Stimulated activated naive B cell treated with anti-CD40 and anti-IgM and Interleukin-4, amounts not matched to agents 10 μg/mL and 1 μg/mL and 100 μg/mL, for 72 hours (primary cell): ENCODE data around the gene MED12.
A peak's percentile ranks its signal among the peaks of the same experiment; 100 is the strongest.
"Not testable (repeated sequence)": the region's sequence is repeated elsewhere in the genome, so short reads cannot be mapped to it uniquely, and the experiment has no call there.

Experiments
- ATAC-seq, 2 donors: fragments of 150-1000 bp; cut with Tn5 transposase; replicated peaks; 2 replicates each; pipeline ENCODE4 v1.10.0; 2021; ENCODE audit warnings: moderate library complexity in 1 of 2
- DNase-seq: peaks from one replicate; pipeline ENCODE4 v3.0.0; 2021
- H3K27ac Mint-ChIP-seq: one replicate; pipeline ENCODE4 v1.8.0; 2022; ENCODE audit warnings: mild to moderate bottlenecking, mixed read lengths
- H3K27me3 Mint-ChIP-seq, 2 donors: one replicate each; pipeline ENCODE4 v1.8.0; 2022; ENCODE audit warnings: mixed read lengths in 2 of 2
- H3K36me3 Mint-ChIP-seq, 2 donors: one replicate each; pipeline ENCODE4 v1.8.0; 2022; ENCODE audit warnings: mixed read lengths in 2 of 2, mild to moderate bottlenecking in 1 of 2
- H3K4me1 Mint-ChIP-seq, 2 donors: one replicate each; pipeline ENCODE4 v1.8.0; 2022; ENCODE audit warnings: mixed read lengths in 2 of 2, mild to moderate bottlenecking in 1 of 2
- H3K4me3 Mint-ChIP-seq, 2 donors: one replicate each; pipeline ENCODE4 v1.8.0; 2022; ENCODE audit warnings: mild to moderate bottlenecking in 2 of 2, mixed read lengths in 2 of 2, moderate library complexity in 1 of 2
- H3K9me3 Mint-ChIP-seq, 2 donors: one replicate each; pipeline ENCODE4 v1.8.0; 2022; ENCODE audit warnings: mixed read lengths in 2 of 2, mild to moderate bottlenecking in 1 of 2

MED12 gene

DNA sequence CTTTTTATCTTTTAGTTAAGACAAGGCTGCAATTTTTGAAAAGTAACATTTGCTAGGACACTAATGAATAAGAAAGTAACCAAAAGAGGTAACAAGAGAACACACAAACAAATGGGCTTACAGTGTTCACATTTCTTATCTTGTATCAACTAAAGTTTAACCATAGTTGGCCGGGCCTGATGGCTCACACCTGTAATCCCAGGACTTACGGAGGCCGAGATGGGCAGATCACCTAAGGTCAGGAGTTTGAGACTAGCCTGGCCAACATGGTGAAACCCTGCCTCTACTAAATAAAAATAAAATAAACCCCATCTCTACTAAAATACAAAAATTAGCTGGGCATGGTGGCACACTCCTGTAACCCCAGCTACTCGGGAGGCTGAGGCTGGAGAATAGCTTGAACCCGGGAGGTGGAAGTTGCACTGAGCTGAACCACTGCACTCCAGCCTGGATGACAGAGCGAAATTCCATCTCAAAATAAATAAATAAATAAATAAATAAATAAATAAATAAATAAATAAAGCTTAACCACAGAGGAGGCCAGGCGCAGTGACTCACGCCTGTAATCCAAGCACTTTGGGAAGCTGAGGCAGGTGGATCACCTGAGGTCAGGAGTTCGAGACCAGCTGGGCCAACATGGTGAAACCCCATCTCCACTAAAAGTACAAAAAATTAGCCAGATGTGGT lies 62.3 kb downstream of the MED12 start:
- H3K9me3 Mint-ChIP-seq, ATAC-seq, H3K27me3 Mint-ChIP-seq, DNase-seq, H3K4me1 Mint-ChIP-seq: not testable (repeated sequence)
- Mint-ChIP-seq H3K4me3 (peak overlapping the region; percentile 44 to 66), H3K27ac (peak overlapping the region; percentile 97), H3K36me3 (peaks cover 1 to 12% of the 10 kb centered on the region in 2 donors)

- H3K27ac Mint-ChIP-seq = peak overlapping the region; percentile 97
- peaks cover 1 to 8% of the 10 kb centered on the region in 2 donors for H3K4me1 Mint-ChIP-seq
- H3K4me3 Mint-ChIP-seq = peak overlapping the region; percentile 86 to 90
- H3K27me3 Mint-ChIP-seq = no peaks in the 10 kb centered on the region
- DNase-seq = peak; percentile 28
- peak; percentile 59 to 73 for ATAC-seq
- no peaks in the 10 kb centered on the region for H3K9me3 Mint-ChIP-seq
- H3K36me3 Mint-ChIP-seq = peaks cover 1 to 12% of the 10 kb centered on the region in 2 donors
Observed at GRCh38 chrX:71181558-71181909, 63.1 kb downstream of the MED12 start.

GRCh38 chrX:71181910-71182799 lies 63.8 kb downstream of the MED12 start:
- Mint-ChIP-seq H3K27me3 (no peaks in the 10 kb centered on the region), H3K27ac (peak overlapping the region; percentile 97), H3K4me3 (peak overlapping the region; percentile 86 to 90), H3K36me3 (peaks cover 5 to 7% of the 10 kb centered on the region in 2 donors), H3K9me3 (no peaks in the 10 kb centered on the region), H3K4me1 (peaks cover 1 to 8% of the 10 kb centered on the region in 2 donors)
- DNase-seq (peak; percentile 82), ATAC-seq (peak; percentile 91 to 94)

DNA sequence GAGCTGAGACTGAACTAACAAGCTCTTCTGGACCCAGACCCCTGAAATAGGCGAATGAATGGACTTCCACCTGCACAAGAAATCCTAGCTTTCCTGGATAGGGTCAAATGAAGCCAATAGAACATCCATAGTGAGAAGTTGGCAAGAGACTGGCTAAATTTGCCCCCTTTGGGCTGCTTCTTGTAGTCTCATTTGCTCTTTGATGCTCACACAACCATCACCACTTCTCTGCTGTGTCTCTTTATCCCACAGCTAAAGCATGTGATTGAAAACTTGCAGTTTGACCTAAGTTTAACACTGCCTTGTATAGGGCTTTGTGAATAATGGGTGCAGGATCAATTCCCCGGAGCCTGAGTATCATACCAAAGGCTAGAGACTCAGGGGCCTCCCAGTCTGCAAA lies 64.5 kb downstream of the MED12 start:
- Mint-ChIP-seq H3K36me3 (peaks cover 0 to 5% of the 10 kb centered on the region in 2 donors), H3K27me3 (no peaks in the 10 kb centered on the region), H3K27ac (peak overlapping the region; percentile 56), H3K9me3 (no peaks in the 10 kb centered on the region), H3K4me3 (peak overlapping the region; percentile 86 to 90), H3K4me1 (peaks cover 1 to 8% of the 10 kb centered on the region in 2 donors)
- no peak for ATAC-seq
- DNase-seq = no peak

- H3K27me3 Mint-ChIP-seq = no peaks in the 10 kb centered on the region
- no peak for DNase-seq
- no peak overlapping the region for H3K27ac Mint-ChIP-seq
- H3K4me1 Mint-ChIP-seq = peaks cover 1 to 8% of the 10 kb centered on the region in 2 donors
- ATAC-seq = no peak
- H3K36me3 Mint-ChIP-seq = peaks cover 0 to 5% of the 10 kb centered on the region in 2 donors
- no peaks in the 10 kb centered on the region for H3K9me3 Mint-ChIP-seq
- no peak overlapping the region for H3K4me3 Mint-ChIP-seq
Observed at GRCh38 chrX:71183341-71183740, 64.9 kb downstream of the MED12 start.

- Mint-ChIP-seq H3K9me3 (no peaks in the 10 kb centered on the region), H3K4me1 (peaks cover 1 to 8% of the 10 kb centered on the region in 2 donors), H3K36me3 (peaks cover 0 to 5% of the 10 kb centered on the region in 2 donors), H3K27me3 (no peaks in the 10 kb centered on the region), H3K27ac (no peak overlapping the region), H3K4me3 (no peak overlapping the region)
- no peak for DNase-seq
- ATAC-seq = no peak
Observed at GRCh38 chrX:71184092-71184491, 65.7 kb downstream of the MED12 start.

GRCh38 chrX:71184803-71185495 lies 66.6 kb downstream of the MED12 start:
- H3K36me3 Mint-ChIP-seq = peaks cover 0 to 5% of the 10 kb centered on the region in 2 donors
- ATAC-seq (no peak), DNase-seq (no peak)
- peak overlapping the region; percentile 2 for H3K27ac Mint-ChIP-seq
- H3K4me1 Mint-ChIP-seq = peaks cover 1 to 8% of the 10 kb centered on the region in 2 donors
- no peaks in the 10 kb centered on the region for H3K27me3 Mint-ChIP-seq
- H3K4me3 Mint-ChIP-seq = no peak overlapping the region
- H3K9me3 Mint-ChIP-seq = no peaks in the 10 kb centered on the region

- peaks cover 7 to 15% of the 10 kb centered on the region in 2 donors for H3K36me3 Mint-ChIP-seq
- H3K4me3 Mint-ChIP-seq = no peak overlapping the region
- DNase-seq = no peak
- ATAC-seq = no peak
- no peaks in the 10 kb centered on the region for H3K9me3 Mint-ChIP-seq
- peak overlapping the region; percentile 16 for H3K27ac Mint-ChIP-seq
- no peaks in the 10 kb centered on the region for H3K27me3 Mint-ChIP-seq
- peaks cover 4 to 18% of the 10 kb centered on the region in 2 donors for H3K4me1 Mint-ChIP-seq
Observed at GRCh38 chrX:71191248-71191647, 72.9 kb downstream of the MED12 start.
